Measurements from ENCODE around the gene NUDT8. TPM values are rescaled to one million over a fixed set of nuclear protein-coding genes. Genes with fewer than 3 reads are reported as not detected.

Gene NUDT8
- total and polyA plus RNA-seq, 2 donors (not counting 1 experiment from before 2014, with no cell fraction given), result 6.9 to 7.1 TPM

DNA sequence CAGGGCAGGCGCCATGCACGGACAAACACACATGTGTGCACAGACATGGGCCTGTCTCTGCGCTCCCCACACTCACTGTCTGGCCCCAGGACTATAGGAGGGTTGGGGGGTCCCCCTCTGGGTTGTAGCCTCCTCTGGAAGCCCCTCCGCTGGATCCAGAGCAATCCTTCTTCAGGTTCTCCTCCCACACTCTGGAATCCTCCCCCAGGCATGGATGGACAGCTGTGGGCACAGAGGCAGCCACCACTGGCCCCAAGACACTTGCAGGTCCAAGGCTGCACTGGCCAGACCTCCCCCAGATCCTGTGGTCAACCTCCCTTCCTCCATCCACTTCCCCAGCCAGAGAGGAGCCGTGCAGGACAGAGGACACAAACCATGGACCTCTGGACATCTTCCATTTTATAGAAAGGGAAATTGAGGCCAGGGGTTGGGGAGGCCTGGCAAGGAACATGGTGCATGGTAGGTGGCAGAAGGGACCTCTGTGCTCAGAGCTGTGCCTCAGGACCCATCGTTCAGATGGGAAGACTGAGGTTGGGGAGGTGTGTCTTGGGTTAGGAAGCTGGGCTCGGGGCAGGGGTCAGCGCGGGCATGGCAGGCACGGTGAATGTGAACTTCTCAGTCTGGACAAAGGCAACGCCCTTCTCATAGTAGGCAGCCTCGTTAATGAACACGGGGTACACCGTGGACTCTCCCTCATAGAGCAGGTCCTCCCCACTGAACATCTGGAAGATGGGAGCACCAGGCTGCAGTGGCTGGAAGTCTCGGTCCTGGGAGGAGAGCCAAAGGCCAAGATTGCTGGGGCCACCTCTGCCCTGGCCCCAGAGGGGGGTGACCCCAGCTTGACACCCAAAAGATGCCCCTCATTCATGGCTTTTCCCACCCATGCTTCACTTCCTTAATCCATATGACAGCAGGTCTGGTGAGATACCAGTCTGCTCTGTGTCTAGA lies 12.7 kb upstream of the NUDT8 start:
- intact Hi-C loops (cut with micrococcal nuclease), result no loop called here
- Histone ChIP-seq H2AFZ (ENCODE audit: insufficient read depth, low read depth, low read length, poor library complexity, severe bottlenecking) (no peak overlapping the region), H3K79me2 (ENCODE audit: control insufficient read depth, insufficient read depth, low read length) (no peaks in the 10 kb centered on the region), H3K27me3 (replicated peaks in 1 of 4; ENCODE audit: control extremely low read depth in 1 of 4, control insufficient read depth in 3 of 4, insufficient read depth in 4 of 4, low read length in 3 of 4) (peaks cover 0 to 18% (median 3%) of the 10 kb centered on the region in 4 experiments), H3K4me3 (ENCODE audit: control extremely low read depth in 1 of 5, extremely low read depth in 1 of 5, insufficient read depth in 1 of 5, low read depth in 2 of 5, low read length in 4 of 5) (no peak overlapping the region), H3K4me1 (ENCODE audit: control insufficient read depth in 2 of 2, insufficient read depth in 2 of 2, low read length in 2 of 2) (peaks cover 39 to 43% of the 10 kb centered on the region in 2 donors), H3K4me2 (replicated peaks; ENCODE audit: low read depth, low read length, poor library complexity, severe bottlenecking) (no peak overlapping the region), H3K36me3 (replicated peaks in 1 of 2; ENCODE audit: control extremely low read depth in 1 of 2, control insufficient read depth in 1 of 2, extremely low read depth in 1 of 2, insufficient read depth in 2 of 2, low read length in 1 of 2) (no peaks in the 10 kb centered on the region), H3K27ac (ENCODE audit: low read length in 2 of 2) (no peak overlapping the region), H4K20me1 (ENCODE audit: control insufficient read depth, insufficient read depth, low read length, poor library complexity, severe bottlenecking) (no peaks in the 10 kb centered on the region), H3K9me3 (ENCODE audit: control extremely low read depth in 1 of 3, control insufficient read depth in 2 of 3, insufficient read depth in 1 of 3, low read length in 2 of 3) (peaks cover 0 to 16% (median 5%) of the 10 kb centered on the region in 3 donors), H3K9ac (ENCODE audit: low read length) (no peak overlapping the region)
- no peak overlapping the region for H3K4me3 Mint-ChIP-seq
- ATAC-seq (ENCODE audit: low read depth), result no peak
- TF ChIP-seq EZH2 (IDR thresholded peaks at IDR 0.05; ENCODE audit: borderline replicate concordance, insufficient read depth, low read depth, low read length, poor library complexity, severe bottlenecking), result no peak
- TF ChIP-seq CTCF (IDR thresholded peaks at IDR 0.05), result no peak
- H3K4me1 Mint-ChIP-seq, result peaks cover 34% of the 10 kb centered on the region
- 94% methylated on average over 14 of the region's 15 CpGs for WGBS (ENCODE audit: insufficient coverage)
- CTCF ChIA-PET, result interaction anchor here (0.8 to 8.8 kb wide), 3 partner anchors 13 to 43 kb away, joined by 3 to 105 read pairs (median 3); partner anchors contain the start of gene NUDT8
- H3K27me3 Mint-ChIP-seq, result peaks cover 4% of the 10 kb centered on the region
- POLR2A ChIA-PET, result no interaction called here
- H3K27ac Mint-ChIP-seq, result no peak overlapping the region
- H3K9me3 Mint-ChIP-seq (ENCODE audit: insufficient read depth), result no peaks in the 10 kb centered on the region
- no peak for DNase-seq

Data from B cell (primary cell).